ENCODE data around the gene TSPAN31.

TSPAN31 gene

GRCh38 chr12:57797933-57798332 is 53.1 kb downstream of the TSPAN31 start:
- no peak for DNase-seq

Measured in NCI-H2081 (cell line).